SK-N-SH (cell line): ENCODE results near the gene IFNG-AS1. TPM values are rescaled to one million over a fixed set of nuclear protein-coding genes. Genes with fewer than 3 reads are reported as not detected.
A peak's percentile ranks its signal among the peaks of the same experiment; 100 is the strongest.

ENCODE experiments used
- CTCF ChIA-PET: fragments of 300-600, 350-600 bp; formaldehyde crosslinking; extraction: SDS; loops from one replicate; lab custom pipeline; 2021; lab: Yijun Ruan, JAX
- POLR2A ChIA-PET: fragments of 350-600 bp; sonication (Branson Sonifier 250); formaldehyde crosslinking; extraction: SDS; loops from one replicate; lab custom pipeline; 2020; ENCODE audit warnings: antibody characterized with exemption, inconsistent platforms; lab: Yijun Ruan, JAX
- DNase-seq: peaks from one replicate; pipeline ENCODE4 v3.0.0; 2012
- H2AFZ ChIP-seq: fragments of 200-600 bp; sonication (generic); 2 replicates; pipeline ENCODE4 v1.8.1; 2016; ENCODE audit warnings: antibody characterized with exemption, mild to moderate bottlenecking, low read depth
- H3F3A ChIP-seq: fragments of 200-600 bp; sonication (generic); replicated peaks from 2 replicates; pipeline ENCODE3; 2016; ENCODE audit warnings: antibody characterized with exemption, mild to moderate bottlenecking; ENCODE audit not compliant: insufficient read depth
- H3K27ac ChIP-seq, 2 experiments: fragments of 200-500 bp in 1 of 2; fragments of 200-600 bp in 1 of 2; sonication (Bioruptor generic) in 1 of 2; sonication (generic), shearing (Covaris generic) in 1 of 2; 2 replicates each; pipeline versions ENCODE4 v1.5.1 to v1.6.1; 2014 to 2016; ENCODE audit warnings: low read depth in 2 of 2, inconsistent platforms in 1 of 2, low read length in 1 of 2, mild to moderate bottlenecking in 1 of 2, mixed read lengths in 1 of 2
- H3K27me3 ChIP-seq: fragments of 200-600 bp; sonication (generic), shearing (Covaris generic); 2 replicates; pipeline ENCODE4 v1.6.1; 2016; ENCODE audit warnings: mixed run types; ENCODE audit not compliant: insufficient read depth
- H3K36me3 ChIP-seq, 2 experiments: fragments of 200-500 bp in 1 of 2; fragments of 200-600 bp in 1 of 2; sonication (Bioruptor generic) in 1 of 2; sonication (generic) in 1 of 2; replicated peaks in 1 of 2; 2 replicates each; pipeline versions ENCODE3 to v1.5.1; 2014 to 2016; ENCODE audit warnings: low read length in 1 of 2, mild to moderate bottlenecking in 1 of 2; ENCODE audit not compliant: insufficient read depth in 2 of 2, control insufficient read depth in 1 of 2
- H3K4me1 ChIP-seq, 2 experiments: fragments of 200-500 bp in 1 of 2; fragments of 200-600 bp in 1 of 2; sonication (Bioruptor generic) in 1 of 2; sonication (generic), shearing (Covaris generic) in 1 of 2; 2 replicates each; pipeline versions ENCODE4 v1.5.1 to v1.6.1; 2014 to 2016; ENCODE audit warnings: low read depth in 1 of 2, low read length in 1 of 2, mixed run types in 1 of 2; ENCODE audit not compliant: insufficient read depth in 2 of 2, control insufficient read depth in 1 of 2
- H3K4me2 ChIP-seq: fragments of 200-600 bp; sonication (generic), shearing (Covaris generic); 2 replicates; pipeline ENCODE4 v1.6.1; 2017; ENCODE audit warnings: mixed run types
- H3K4me3 ChIP-seq, 2 experiments: fragments of 200-500 bp in 1 of 2; fragments of 200-600 bp in 1 of 2; sonication (Bioruptor generic) in 1 of 2; sonication (generic), shearing (Covaris generic) in 1 of 2; 2 replicates each; pipeline versions ENCODE4 v1.5.1 to v1.8.1; 2014 to 2016; ENCODE audit warnings: low read depth in 2 of 2, inconsistent platforms in 1 of 2, low read length in 1 of 2, mild to moderate bottlenecking in 1 of 2, mixed read lengths in 1 of 2, moderate library complexity in 1 of 2
- H3K79me2 ChIP-seq: fragments of 200-600 bp; sonication (generic); 2 replicates; pipeline ENCODE4 v1.8.1; 2017; ENCODE audit warnings: mild to moderate bottlenecking; ENCODE audit not compliant: insufficient read depth
- H3K9ac ChIP-seq: fragments of 200-600 bp; sonication (generic); 2 replicates; pipeline ENCODE4 v1.6.1; 2017; ENCODE audit warnings: mixed run types
- H3K9me2 ChIP-seq: fragments of 200-600 bp; sonication (generic); 2 replicates; pipeline ENCODE4 v1.6.1; 2017; ENCODE audit warnings: mixed run types
- H3K9me3 ChIP-seq: fragments of 200-600 bp; sonication (generic); 2 replicates; pipeline ENCODE4 v1.6.1; 2017; ENCODE audit warnings: mixed run types, mild to moderate bottlenecking, moderate library complexity
- H4K20me1 ChIP-seq: fragments of 200-600 bp; sonication (generic); 2 replicates; pipeline ENCODE4 v1.6.1; 2017; ENCODE audit warnings: mild to moderate bottlenecking, mixed run types; ENCODE audit not compliant: insufficient read depth
- EP300 ChIP-seq, 2 experiments: IDR thresholded peaks; 2 replicates each; pipeline versions ENCODE4 v1.4.0 to v1.6.1; 2012; ENCODE audit warnings: borderline replicate concordance in 1 of 2, low read depth in 1 of 2, low read length in 1 of 2
- EZH2phosphoT487 ChIP-seq: fragments of 200-600 bp; sonication (generic); IDR thresholded peaks from 2 replicates; pipeline ENCODE4 v1.6.1; 2017; ENCODE audit warnings: low read depth, mixed run types, mild to moderate bottlenecking, antibody characterized with exemption, moderate library complexity, borderline replicate concordance
- GABPA ChIP-seq: IDR thresholded peaks from 2 replicates; pipeline ENCODE4 v1.4.0; 2012; ENCODE audit warnings: low read depth, mild to moderate bottlenecking
- JUND ChIP-seq: IDR thresholded peaks from 2 replicates; pipeline ENCODE4 v1.4.0; 2012
- POLR2AphosphoS5 ChIP-seq: IDR thresholded peaks from 2 replicates; pipeline ENCODE4 v1.6.1; 2012; ENCODE audit warnings: low read depth, low read length
- RFX5 ChIP-seq: IDR thresholded peaks from 2 replicates; pipeline ENCODE4 v1.6.1; 2012; ENCODE audit warnings: mild to moderate bottlenecking, improper control_type of control experiment, low read length
- TAF1 ChIP-seq: IDR thresholded peaks from 2 replicates; pipeline ENCODE4 v1.6.1; 2012; ENCODE audit warnings: low read depth, mild to moderate bottlenecking, low read length, moderate library complexity, borderline replicate concordance
- TCF12 ChIP-seq: IDR thresholded peaks from 2 replicates; pipeline ENCODE4 v1.4.0; 2012
- YY1 ChIP-seq: IDR thresholded peaks from 2 replicates; pipeline ENCODE4 v1.4.0; 2012; ENCODE audit warnings: low read depth, mild to moderate bottlenecking
- WGBS: methylation state at CpG from one replicate; pipeline ENCODE4 v1.1.6; 2017; ENCODE audit warnings: low lambda C conversion rate; 5-methylcytosine and 5-hydroxymethylcytosine counted together
- polyA plus RNA-seq, 3 experiments: library from polyadenylated mRNA; depleted of rRNA; stranded (reverse); fragments of >200 nt; gene quantifications; 2 replicates each; pipeline ENCODE4 v1.2.3, GENCODE V29; 2012
- TF ChIP-seq, protein P1 (sequence below): IDR thresholded peaks from 2 replicates; pipeline ENCODE4; 2012
- TF ChIP-seq, protein P2 (sequence below): IDR thresholded peaks from 2 replicates; pipeline ENCODE4 v1.4.0; 2012; ENCODE audit warnings: low read depth
- TF ChIP-seq, protein P3 (sequence below): IDR thresholded peaks from 2 replicates; pipeline ENCODE4 v1.4.0; 2012; ENCODE audit warnings: low read depth, borderline replicate concordance
- TF ChIP-seq, protein P4 (sequence below): fragments of 150-350 bp; IDR thresholded peaks from 2 replicates; pipeline ENCODE4 v1.6.1; 2016; ENCODE audit warnings: mild to moderate bottlenecking, low read depth, low read length

The IFNG-AS1 gene
- polyA plus RNA-seq, 1 of the 3 experiments (the other 2 are of a cell fraction), result not detected

DNA sequence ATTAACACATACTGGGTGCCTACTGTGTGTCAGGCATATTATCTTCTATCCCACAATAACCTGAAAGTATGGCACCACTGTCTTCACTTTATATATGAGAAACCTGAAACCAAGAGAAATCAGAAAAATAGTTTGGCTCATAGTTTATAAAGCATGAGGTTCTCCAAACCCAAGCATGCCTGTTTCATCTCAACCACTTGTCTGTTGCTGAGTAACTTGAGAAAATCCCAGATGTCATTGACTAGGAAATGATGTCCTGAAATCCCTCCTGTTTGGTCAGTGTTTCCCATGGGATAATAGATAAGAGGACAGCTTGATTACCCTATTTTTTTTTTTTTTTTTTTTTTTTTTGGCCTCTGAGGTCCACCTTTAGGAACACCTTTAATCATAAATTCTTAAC lies 2.6 kb upstream of the IFNG-AS1 start:
- Histone ChIP-seq H3K9ac (no peak overlapping the region), H3F3A (peaks cover 22% of the 10 kb centered on the region), H3K4me3 (no peak overlapping the region), H3K27ac (no peak overlapping the region; a peak in 1 of 4 replicates), H2AFZ (no peak overlapping the region), H3K9me3 (no peaks in the 10 kb centered on the region), H4K20me1 (no peaks in the 10 kb centered on the region), H3K79me2 (no peaks in the 10 kb centered on the region), H3K27me3 (no peaks in the 10 kb centered on the region), H3K4me2 (no peak overlapping the region), H3K9me2 (no peaks in the 10 kb centered on the region), H3K36me3 (no peaks in the 10 kb centered on the region), H3K4me1 (peaks cover 6 to 16% of the 10 kb centered on the region in 2 experiments)
- ChIA-PET POLR2A (no interaction called here), CTCF (no interaction called here)
- no peak for TF ChIP-seq RFX5
- no peak for TF ChIP-seq TAF1
- TF ChIP-seq, protein P1, sequence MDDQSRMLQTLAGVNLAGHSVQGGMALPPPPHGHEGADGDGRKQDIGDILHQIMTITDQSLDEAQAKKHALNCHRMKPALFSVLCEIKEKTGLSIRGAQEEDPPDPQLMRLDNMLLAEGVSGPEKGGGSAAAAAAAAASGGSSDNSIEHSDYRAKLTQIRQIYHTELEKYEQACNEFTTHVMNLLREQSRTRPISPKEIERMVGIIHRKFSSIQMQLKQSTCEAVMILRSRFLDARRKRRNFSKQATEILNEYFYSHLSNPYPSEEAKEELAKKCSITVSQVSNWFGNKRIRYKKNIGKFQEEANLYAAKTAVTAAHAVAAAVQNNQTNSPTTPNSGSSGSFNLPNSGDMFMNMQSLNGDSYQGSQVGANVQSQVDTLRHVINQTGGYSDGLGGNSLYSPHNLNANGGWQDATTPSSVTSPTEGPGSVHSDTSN, result peak; percentile 82
- TF ChIP-seq EP300 (IDR thresholded peaks at IDR 0.05; ENCODE audit: borderline replicate concordance in 1 of 2, low read depth in 1 of 2, low read length in 1 of 2), result peak in 1 of 2 experiments; percentile 46; a peak in 2 of 4 replicates
- peak; percentile 91 for TF ChIP-seq TCF12
- TF ChIP-seq YY1, result no peak
- TF ChIP-seq POLR2AphosphoS5, result 0 out of 2 replicates have a peak, but pooled peaks have one; percentile 20
- TF ChIP-seq JUND, result peak; percentile 21; the same call in 1 of the 2 replicates
- TF ChIP-seq, all 33 proteins: peak for 5
- no peak for DNase-seq

DNA sequence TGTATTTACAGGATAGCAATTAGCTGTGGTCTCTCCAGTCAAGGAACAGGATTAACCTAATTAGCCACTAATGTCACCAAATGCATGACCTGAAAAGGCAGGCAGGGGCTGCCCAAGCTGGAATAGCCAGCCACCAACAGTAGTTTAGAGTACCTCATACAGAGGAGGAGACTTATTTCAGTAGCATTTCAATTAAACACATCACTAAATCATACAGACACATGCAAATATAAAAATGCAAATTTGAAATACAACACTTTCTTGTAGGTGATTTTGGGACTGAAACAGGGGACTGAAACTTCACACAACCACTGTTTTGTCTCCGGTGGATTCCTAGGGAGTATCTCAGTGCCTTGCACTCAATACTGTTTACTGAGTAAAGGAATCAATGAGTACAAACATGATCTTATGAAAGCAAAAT lies 636 bp upstream of the IFNG-AS1 start:
- Histone ChIP-seq H3K4me1 (no peaks in the 10 kb centered on the region; a peak in 2 of 4 replicates), H3K4me3 (no peak overlapping the region), H3K36me3 (no peaks in the 10 kb centered on the region), H3K79me2 (no peaks in the 10 kb centered on the region), H3K4me2 (no peak overlapping the region), H3K27ac (no peak overlapping the region), H4K20me1 (no peaks in the 10 kb centered on the region), H2AFZ (no peak overlapping the region), H3K9ac (no peak overlapping the region), H3K9me3 (no peaks in the 10 kb centered on the region), H3F3A (peaks cover 3% of the 10 kb centered on the region), H3K9me2 (no peaks in the 10 kb centered on the region), H3K27me3 (no peaks in the 10 kb centered on the region)
- TF ChIP-seq, protein P1, result no peak
- no peak for TF ChIP-seq EZH2phosphoT487
- TF ChIP-seq, protein P2, sequence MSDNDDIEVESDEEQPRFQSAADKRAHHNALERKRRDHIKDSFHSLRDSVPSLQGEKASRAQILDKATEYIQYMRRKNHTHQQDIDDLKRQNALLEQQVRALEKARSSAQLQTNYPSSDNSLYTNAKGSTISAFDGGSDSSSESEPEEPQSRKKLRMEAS, result no peak
- TF ChIP-seq, protein P3, sequence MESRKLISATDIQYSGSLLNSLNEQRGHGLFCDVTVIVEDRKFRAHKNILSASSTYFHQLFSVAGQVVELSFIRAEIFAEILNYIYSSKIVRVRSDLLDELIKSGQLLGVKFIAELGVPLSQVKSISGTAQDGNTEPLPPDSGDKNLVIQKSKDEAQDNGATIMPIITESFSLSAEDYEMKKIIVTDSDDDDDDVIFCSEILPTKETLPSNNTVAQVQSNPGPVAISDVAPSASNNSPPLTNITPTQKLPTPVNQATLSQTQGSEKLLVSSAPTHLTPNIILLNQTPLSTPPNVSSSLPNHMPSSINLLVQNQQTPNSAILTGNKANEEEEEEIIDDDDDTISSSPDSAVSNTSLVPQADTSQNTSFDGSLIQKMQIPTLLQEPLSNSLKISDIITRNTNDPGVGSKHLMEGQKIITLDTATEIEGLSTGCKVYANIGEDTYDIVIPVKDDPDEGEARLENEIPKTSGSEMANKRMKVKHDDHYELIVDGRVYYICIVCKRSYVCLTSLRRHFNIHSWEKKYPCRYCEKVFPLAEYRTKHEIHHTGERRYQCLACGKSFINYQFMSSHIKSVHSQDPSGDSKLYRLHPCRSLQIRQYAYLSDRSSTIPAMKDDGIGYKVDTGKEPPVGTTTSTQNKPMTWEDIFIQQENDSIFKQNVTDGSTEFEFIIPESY, result no peak
- no peak for TF ChIP-seq TAF1
- TF ChIP-seq GABPA, result no peak
- TF ChIP-seq, protein P4, sequence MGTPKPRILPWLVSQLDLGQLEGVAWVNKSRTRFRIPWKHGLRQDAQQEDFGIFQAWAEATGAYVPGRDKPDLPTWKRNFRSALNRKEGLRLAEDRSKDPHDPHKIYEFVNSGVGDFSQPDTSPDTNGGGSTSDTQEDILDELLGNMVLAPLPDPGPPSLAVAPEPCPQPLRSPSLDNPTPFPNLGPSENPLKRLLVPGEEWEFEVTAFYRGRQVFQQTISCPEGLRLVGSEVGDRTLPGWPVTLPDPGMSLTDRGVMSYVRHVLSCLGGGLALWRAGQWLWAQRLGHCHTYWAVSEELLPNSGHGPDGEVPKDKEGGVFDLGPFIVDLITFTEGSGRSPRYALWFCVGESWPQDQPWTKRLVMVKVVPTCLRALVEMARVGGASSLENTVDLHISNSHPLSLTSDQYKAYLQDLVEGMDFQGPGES, result no peak
- no peak for TF ChIP-seq YY1
- ChIA-PET CTCF (no interaction called here), POLR2A (no interaction called here)
- WGBS, result 88% methylated on average over 1 of the region's 1 CpG
- no peak for DNase-seq
